Bronchial epithelial cell (primary cell): Measurements from ENCODE around the gene CBLN1. TPM values are rescaled to one million over a fixed set of nuclear protein-coding genes. Genes with fewer than 3 reads are reported as not detected.

Experiments
- DNase-seq: peaks from one replicate; pipeline ENCODE4 v3.0.0-alpha.2; 2010; ENCODE audit warnings: low read depth
- FAIRE-seq: peaks from 2 replicates; lab custom pipeline; 2011; peaks lifted over from hg19 to GRCh38; lab: Jason Lieb, UNC
- H3K27me3 ChIP-seq: 2 replicates; pipeline ENCODE4 v1.5.1; 2011; ENCODE audit warnings: low read length; ENCODE audit not compliant: control insufficient read depth, insufficient read depth
- H3K36me3 ChIP-seq: 2 replicates; pipeline ENCODE4 v1.5.1; 2011; ENCODE audit warnings: low read length; ENCODE audit not compliant: control insufficient read depth, insufficient read depth
- H3K4me3 ChIP-seq: 2 replicates; pipeline ENCODE4 v1.5.1; 2011; ENCODE audit warnings: mild to moderate bottlenecking, low read depth, low read length, control low read depth
- CTCF ChIP-seq: IDR thresholded peaks from 2 replicates; pipeline ENCODE4 v1.5.1; 2011; ENCODE audit warnings: mild to moderate bottlenecking, moderate library complexity, low read length, control low read depth, inconsistent platforms; ENCODE audit not compliant: insufficient read depth, severe bottlenecking
- total RNA-seq: library from RNA; depleted of rRNA; stranded (reverse); fragments of >200 nt; gene quantifications from 2 replicates; pipeline ENCODE4 v1.2.1, GENCODE V29; 2014

Gene CBLN1
- total RNA-seq, 1 donor from 2014 or later: not detected

- FAIRE-seq: no peak
- peaks cover 62% of the 10 kb centered on the region for H3K27me3 ChIP-seq
- no peaks in the 10 kb centered on the region for H3K36me3 ChIP-seq
- no peak for TF ChIP-seq CTCF
- H3K4me3 ChIP-seq: no peak overlapping the region
- no peak for DNase-seq
Observed at GRCh38 chr16:49280105-49280741, 1.4 kb downstream of the CBLN1 start.

- H3K27me3 ChIP-seq: peaks cover 64% of the 10 kb centered on the region
- H3K4me3 ChIP-seq: no peak overlapping the region
- no peaks in the 10 kb centered on the region for H3K36me3 ChIP-seq
- DNase-seq: no peak
- TF ChIP-seq CTCF: no peak
- no peak for FAIRE-seq
Observed at GRCh38 chr16:49278944-49279725, 2.5 kb downstream of the CBLN1 start.

GRCh38 chr16:49278567-49278827 is 3.1 kb downstream of the CBLN1 start:
- TF ChIP-seq CTCF: no peak
- Histone ChIP-seq H3K4me3 (no peak overlapping the region), H3K27me3 (peaks cover 59% of the 10 kb centered on the region), H3K36me3 (no peaks in the 10 kb centered on the region)
- no peak for FAIRE-seq
- no peak for DNase-seq

- no peak for DNase-seq
- TF ChIP-seq CTCF: no peak
- FAIRE-seq: no peak
- no peak overlapping the region for H3K4me3 ChIP-seq
- H3K36me3 ChIP-seq: no peaks in the 10 kb centered on the region
- peaks cover 54% of the 10 kb centered on the region for H3K27me3 ChIP-seq
Observed at GRCh38 chr16:49277766-49278566, 3.7 kb downstream of the CBLN1 start.

GRCh38 chr16:49277386-49277742 is 4.3 kb downstream of the CBLN1 start:
- FAIRE-seq: no peak
- no peak for DNase-seq
- Histone ChIP-seq H3K4me3 (no peak overlapping the region), H3K36me3 (no peaks in the 10 kb centered on the region), H3K27me3 (peaks cover 51% of the 10 kb centered on the region)
- no peak for TF ChIP-seq CTCF
